BLaER1 treated with 17β-estradiol and CSF1 and Interleukin-3, amounts not matched to agents 10 nM and 100 nM (cell line): ENCODE measurements around the gene PPP4R2.
"Not testable (repeated sequence)": the region's sequence is repeated elsewhere in the genome, so short reads cannot be mapped to it uniquely, and the experiment has no call there.

Experiments
- H3K27ac ChIP-seq, 11 experiments: shearing (Covaris generic); formaldehyde crosslinking; 2 replicates each; pipeline ENCODE4 v1.8.1; 2022
- H3K27me3 ChIP-seq, 11 experiments: shearing (Covaris generic); formaldehyde crosslinking; 2 replicates each; pipeline ENCODE4 v1.8.1; 2022
- H3K36me3 ChIP-seq, 11 experiments: shearing (Covaris generic); formaldehyde crosslinking; 2 replicates each; pipeline ENCODE4 v1.8.1; 2022
- H3K4me1 ChIP-seq, 10 experiments: shearing (Covaris generic); formaldehyde crosslinking; 2 replicates each; pipeline ENCODE4 v1.8.1; 2022
- H3K4me2 ChIP-seq, 11 experiments: shearing (Covaris generic); formaldehyde crosslinking; 2 replicates each; pipeline ENCODE4 v1.8.1; 2022
- H3K4me3 ChIP-seq, 10 experiments: shearing (Covaris generic); formaldehyde crosslinking; 2 replicates each; pipeline ENCODE4 v1.8.1; 2022
- H3K9ac ChIP-seq, 11 experiments: shearing (Covaris generic); formaldehyde crosslinking; 2 replicates each; pipeline ENCODE4 v1.8.1; 2022
- H3K9me3 ChIP-seq, 11 experiments: shearing (Covaris generic); formaldehyde crosslinking; replicated peaks in 1 of 11; 2 replicates each; pipeline ENCODE4 v1.8.1; 2022
- H4K20me1 ChIP-seq, 11 experiments: shearing (Covaris generic); formaldehyde crosslinking; 2 replicates each; pipeline ENCODE4 v1.8.1; 2022
- Cebpa-rat ChIP-seq, 11 experiments: shearing (Covaris generic); IDR thresholded peaks; 2 replicates each; pipeline ENCODE4 v1.8.1; 2022

PPP4R2 gene

GRCh38 chr3:72991522-72991921 is 5.1 kb upstream of the PPP4R2 start:
- Histone ChIP-seq H3K9ac (no peak overlapping the region), H3K27me3 (no peaks in the 10 kb centered on the region), H3K4me3 (no peak overlapping the region), H3K9me3 (peaks cover 0 to 2% (median under 1%) of the 10 kb centered on the region in 11 experiments; a peak in 3 of 22 replicates), H3K4me2 (no peak overlapping the region), H3K36me3 (no peaks in the 10 kb centered on the region), H3K27ac (no peak overlapping the region), H4K20me1 (no peaks in the 10 kb centered on the region), H3K4me1 (peaks cover 0 to 6% (median 5%) of the 10 kb centered on the region in 10 experiments; a peak in 11 of 20 replicates)
- no peak for TF ChIP-seq Cebpa-rat (IDR thresholded peaks at IDR 0.05)

GRCh38 chr3:72993391-72993790 is 3.2 kb upstream of the PPP4R2 start:
- H3K36me3 ChIP-seq, result peaks cover 2 to 5% (median 3%) of the 10 kb centered on the region in 11 experiments; a peak in 17 of 22 replicates
- no peaks in the 10 kb centered on the region for H3K9me3 ChIP-seq
- peaks cover 3 to 12% (median 7%) of the 10 kb centered on the region in 11 experiments; a peak in 19 of 22 replicates for H4K20me1 ChIP-seq
- no peak overlapping the region for H3K9ac ChIP-seq
- H3K27ac ChIP-seq, result no peak overlapping the region
- TF ChIP-seq Cebpa-rat (IDR thresholded peaks at IDR 0.05), result no peak
- peaks cover 2 to 12% (median 9%) of the 10 kb centered on the region in 10 experiments for H3K4me1 ChIP-seq
- no peak overlapping the region for H3K4me3 ChIP-seq
- no peak overlapping the region for H3K4me2 ChIP-seq
- no peaks in the 10 kb centered on the region for H3K27me3 ChIP-seq

GRCh38 chr3:72995337-72995736 is 1.3 kb upstream of the PPP4R2 start:
- Histone ChIP-seq H3K4me2 (no peak overlapping the region), H3K9ac (no peak overlapping the region)

GRCh38 chr3:72996121-72996472 is 514 bp upstream of the PPP4R2 start:
- Histone ChIP-seq H3K36me3 (peaks cover 27 to 32% (median 30%) of the 10 kb centered on the region in 11 experiments), H3K27ac (peak overlapping the region; percentile 87 to 99 (median 97); a peak in 21 of 22 replicates), H3K9ac (peak overlapping the region; percentile 95 to 98 (median 98)), H3K4me1 (peaks cover 28 to 37% (median 35%) of the 10 kb centered on the region in 10 experiments), H3K4me2 (peak overlapping the region; percentile 47 to 89 (median 68)), H3K9me3 (no peaks in the 10 kb centered on the region), H3K4me3 (peak overlapping the region; percentile 80 to 95 (median 90)), H4K20me1 (peaks cover 30 to 39% (median 34%) of the 10 kb centered on the region in 11 experiments; a peak in 21 of 22 replicates), H3K27me3 (no peaks in the 10 kb centered on the region)
- no peak for TF ChIP-seq Cebpa-rat (IDR thresholded peaks at IDR 0.05)

More at GRCh38 chr3:72995337-72995736, 1.3 kb upstream of the PPP4R2 start:
- Histone ChIP-seq H4K20me1 (peaks cover 22 to 32% (median 27%) of the 10 kb centered on the region in 11 experiments; a peak in 21 of 22 replicates), H3K27me3 (no peaks in the 10 kb centered on the region), H3K36me3 (peaks cover 20 to 24% (median 23%) of the 10 kb centered on the region in 11 experiments; a peak in 21 of 22 replicates), H3K4me1 (peaks cover 22 to 31% (median 28%) of the 10 kb centered on the region in 10 experiments), H3K9me3 (no peaks in the 10 kb centered on the region), H3K4me3 (no peak overlapping the region), H3K27ac (no peak overlapping the region)
- no peak for TF ChIP-seq Cebpa-rat (IDR thresholded peaks at IDR 0.05)

GRCh38 chr3:72997421-72997961 is 880 bp downstream of the PPP4R2 start:
- no peak for TF ChIP-seq Cebpa-rat (IDR thresholded peaks at IDR 0.05)
- H4K20me1 ChIP-seq, result peaks cover 44 to 53% (median 48%) of the 10 kb centered on the region in 11 experiments; a peak in 21 of 22 replicates
- peak overlapping the region; percentile 76 to 100 (median 92) for H3K4me2 ChIP-seq

GRCh38 chr3:72998466-72998865 is 1.9 kb downstream of the PPP4R2 start:
- Histone ChIP-seq H3K9ac (peak overlapping the region; percentile 95 to 98 (median 98); a peak in 21 of 22 replicates), H3K9me3 (no peaks in the 10 kb centered on the region; a peak in 1 of 22 replicates), H4K20me1 (peaks cover 54 to 63% (median 58%) of the 10 kb centered on the region in 11 experiments; a peak in 21 of 22 replicates), H3K27ac (peak overlapping the region in 9 of 11 experiments; percentile 93 to 99 (median 97); a peak in 13 of 22 replicates), H3K27me3 (no peaks in the 10 kb centered on the region), H3K36me3 (peaks cover 51 to 56% (median 54%) of the 10 kb centered on the region in 11 experiments), H3K4me1 (peaks cover 35 to 56% (median 43%) of the 10 kb centered on the region in 10 experiments), H3K4me2 (peak overlapping the region; percentile 76 to 100 (median 92)), H3K4me3 (peak overlapping the region; percentile 80 to 95 (median 90))
- TF ChIP-seq Cebpa-rat (IDR thresholded peaks at IDR 0.05), result no peak

More at GRCh38 chr3:72997421-72997961, 880 bp downstream of the PPP4R2 start:
- H3K4me3 ChIP-seq, result peak overlapping the region; percentile 80 to 95 (median 90)
- H3K27ac ChIP-seq, result peak overlapping the region; percentile 87 to 99 (median 97)
- H3K4me1 ChIP-seq, result peaks cover 35 to 49% (median 43%) of the 10 kb centered on the region in 10 experiments
- peaks cover 41 to 46% (median 44%) of the 10 kb centered on the region in 11 experiments for H3K36me3 ChIP-seq
- H3K27me3 ChIP-seq, result no peaks in the 10 kb centered on the region
- H3K9me3 ChIP-seq, result no peaks in the 10 kb centered on the region; a peak in 1 of 22 replicates
- peak overlapping the region; percentile 95 to 98 (median 98) for H3K9ac ChIP-seq

- H3K4me3 ChIP-seq, result peak overlapping the region in 9 of 10 experiments; percentile 80 to 95 (median 92); a peak in 12 of 20 replicates
- peak overlapping the region; percentile 76 to 100 (median 92) for H3K4me2 ChIP-seq
- H3K27ac ChIP-seq, result no peak overlapping the region
- H3K9me3 ChIP-seq, result no peaks in the 10 kb centered on the region; a peak in 1 of 22 replicates
- peak overlapping the region in 7 of 11 experiments; percentile 6 to 97 (median 31); a peak in 8 of 22 replicates for H3K9ac ChIP-seq
- H4K20me1 ChIP-seq, result peaks cover 69 to 78% (median 73%) of the 10 kb centered on the region in 11 experiments; a peak in 21 of 22 replicates
- no peaks in the 10 kb centered on the region for H3K27me3 ChIP-seq
- H3K4me1 ChIP-seq, result peaks cover 35 to 56% (median 43%) of the 10 kb centered on the region in 10 experiments
- no peak for TF ChIP-seq Cebpa-rat (IDR thresholded peaks at IDR 0.05)
- H3K36me3 ChIP-seq, result peaks cover 66 to 70% (median 69%) of the 10 kb centered on the region in 11 experiments
Observed at GRCh38 chr3:72999951-73000350, 3.3 kb downstream of the PPP4R2 start.

- not testable (repeated sequence) for H3K27ac ChIP-seq, H3K9me3 ChIP-seq, H3K27me3 ChIP-seq, H3K9ac ChIP-seq, H3K4me3 ChIP-seq
- TF ChIP-seq Cebpa-rat (IDR thresholded peaks at IDR 0.05), result peak in 1 of 11 experiments; percentile 52; a peak in 2 of 22 replicates
- peak overlapping the region in 3 of 11 experiments; percentile 3 to 23 (median 8); a peak in 3 of 22 replicates for H3K4me2 ChIP-seq
- H3K36me3 ChIP-seq, result peaks cover 93 to 99% (median 97%) of the 10 kb centered on the region in 11 experiments
- peaks cover 36 to 58% (median 45%) of the 10 kb centered on the region in 10 experiments for H3K4me1 ChIP-seq
- peaks cover 97 to 100% (median 99%) of the 10 kb centered on the region in 11 experiments; a peak in 21 of 22 replicates for H4K20me1 ChIP-seq
Observed at GRCh38 chr3:73003050-73003449, 6.4 kb downstream of the PPP4R2 start.

GRCh38 chr3:73004316-73004715 is 7.7 kb downstream of the PPP4R2 start:
- Histone ChIP-seq H3K9ac (no peak overlapping the region), H3K36me3 (peaks cover 94 to 98% (median 97%) of the 10 kb centered on the region in 11 experiments), H3K4me3 (no peak overlapping the region)

More at GRCh38 chr3:73004316-73004715, 7.7 kb downstream of the PPP4R2 start:
- Histone ChIP-seq H4K20me1 (peaks cover 97 to 100% (median 99%) of the 10 kb centered on the region in 11 experiments; a peak in 21 of 22 replicates), H3K27me3 (no peaks in the 10 kb centered on the region), H3K4me2 (no peak overlapping the region), H3K4me1 (peaks cover 24 to 46% (median 33%) of the 10 kb centered on the region in 10 experiments), H3K27ac (no peak overlapping the region), H3K9me3 (no peaks in the 10 kb centered on the region; a peak in 1 of 22 replicates)
- no peak for TF ChIP-seq Cebpa-rat (IDR thresholded peaks at IDR 0.05)
